ACC112 (cell line): Measurements from ENCODE around the gene KYAT1.

ENCODE experiments used
- H2AFZ ChIP-seq: fragments of 200-600 bp; sonication (generic); one replicate; pipeline ENCODE4 v1.6.0; 2017; ENCODE audit warnings: antibody characterized with exemption, low read length; ENCODE audit not compliant: unreplicated experiment
- H3K27ac ChIP-seq: fragments of 200-600 bp; sonication (generic); 2 replicates; pipeline ENCODE4 v1.5.1; 2014; ENCODE audit warnings: low read depth, mild to moderate bottlenecking, antibody characterized with exemption, low read length, moderate library complexity
- H3K27me3 ChIP-seq: fragments of 200-600 bp; sonication (generic); 2 replicates; pipeline ENCODE4 v1.6.1; 2014; ENCODE audit warnings: mild to moderate bottlenecking, antibody characterized with exemption, low read length, moderate library complexity, mixed read lengths; ENCODE audit not compliant: insufficient read depth
- H3K36me3 ChIP-seq: fragments of 200-600 bp; sonication (generic); 2 replicates; pipeline ENCODE4 v1.6.1; 2016; ENCODE audit warnings: mild to moderate bottlenecking, antibody characterized with exemption, low read length, moderate library complexity, mixed read lengths; ENCODE audit not compliant: insufficient read depth
- H3K4me1 ChIP-seq: fragments of 200-600 bp; sonication (generic); one replicate; pipeline ENCODE4 v1.6.1; 2016; ENCODE audit warnings: low read length, mixed read lengths; ENCODE audit not compliant: insufficient read depth, unreplicated experiment, control insufficient read depth
- H3K4me3 ChIP-seq: fragments of 200-600 bp; sonication (generic); 2 replicates; pipeline ENCODE4 v1.5.1; 2014; ENCODE audit warnings: mild to moderate bottlenecking, low read depth, low read length
- H3K79me2 ChIP-seq: fragments of 200-600 bp; sonication (generic); one replicate; pipeline ENCODE4 v1.6.0; 2016; ENCODE audit warnings: low read length; ENCODE audit not compliant: control insufficient read depth, unreplicated experiment, insufficient read depth

Gene KYAT1

DNA sequence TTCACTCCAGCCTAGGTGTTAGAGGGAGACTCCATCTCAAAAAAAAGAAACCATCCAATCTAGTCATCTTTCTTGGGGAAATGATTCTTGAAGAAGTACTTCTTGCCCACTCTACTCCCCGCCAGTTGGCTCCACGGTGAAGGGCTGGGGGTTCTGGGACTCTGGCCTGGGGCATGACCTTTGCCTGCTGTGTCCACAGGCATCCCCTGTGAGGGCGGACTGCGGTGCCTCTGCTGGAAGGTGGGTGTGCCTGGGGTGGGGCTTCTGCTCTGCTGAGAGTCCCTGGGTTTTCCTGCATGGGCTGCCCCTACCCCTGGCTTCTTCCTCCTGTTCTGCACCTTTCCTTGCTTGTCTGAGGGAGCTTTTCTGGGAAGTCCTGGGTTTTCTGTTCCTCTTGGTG is 91.2 kb downstream of the KYAT1 start:
- H3K79me2 ChIP-seq: peaks cover 20% of the 10 kb centered on the region
- H3K27ac ChIP-seq: no peak overlapping the region
- no peak overlapping the region for H3K4me3 ChIP-seq
- H3K27me3 ChIP-seq: no peaks in the 10 kb centered on the region
- H2AFZ ChIP-seq: no peak overlapping the region
- no peaks in the 10 kb centered on the region for H3K36me3 ChIP-seq
- peaks cover 10% of the 10 kb centered on the region for H3K4me1 ChIP-seq

DNA sequence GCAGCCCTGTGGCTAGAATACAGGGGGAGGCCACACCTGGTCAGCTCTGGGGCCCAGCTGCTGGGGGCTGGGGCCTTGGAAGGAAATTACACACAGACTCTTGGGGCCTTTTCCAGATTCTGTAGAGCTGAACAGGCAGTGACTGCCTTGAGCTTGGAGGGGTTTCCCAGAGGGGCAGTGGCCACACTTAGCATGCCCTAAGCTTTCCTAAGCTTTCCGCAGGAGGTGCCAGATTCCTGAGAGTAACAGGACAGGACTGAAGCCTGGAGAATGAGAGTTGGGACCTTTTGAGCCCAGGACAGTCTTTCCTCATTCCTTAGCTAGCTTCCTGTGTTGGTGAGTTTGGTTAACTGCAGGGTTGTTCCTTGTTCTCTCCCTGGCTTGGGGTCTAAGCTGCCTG is 93.3 kb downstream of the KYAT1 start:
- peaks cover 10% of the 10 kb centered on the region for H3K4me1 ChIP-seq
- no peaks in the 10 kb centered on the region for H3K36me3 ChIP-seq
- H3K79me2 ChIP-seq: peaks cover 20% of the 10 kb centered on the region
- H3K27ac ChIP-seq: no peak overlapping the region
- H3K4me3 ChIP-seq: peak overlapping the region; percentile 95
- no peaks in the 10 kb centered on the region for H3K27me3 ChIP-seq
- no peak overlapping the region for H2AFZ ChIP-seq

DNA sequence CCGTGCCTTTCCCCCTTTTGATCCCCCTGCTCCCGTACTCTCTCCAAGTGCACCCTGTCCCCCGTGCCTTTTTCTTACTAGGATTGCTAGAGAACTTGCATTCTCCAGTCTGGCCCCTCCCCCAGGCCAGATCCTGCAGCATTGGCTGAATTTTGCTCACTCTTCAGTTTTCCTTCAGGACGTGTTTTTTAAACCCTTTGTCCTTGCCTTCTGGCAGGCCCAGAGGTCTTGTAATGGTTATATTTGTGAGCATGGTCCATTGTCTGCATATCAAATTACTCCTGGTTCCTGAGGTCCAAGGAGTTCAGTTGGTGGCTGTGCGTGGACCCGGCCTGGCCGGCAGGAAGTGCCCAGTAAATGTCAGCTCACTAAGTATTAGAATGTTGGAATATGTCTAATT is 94.1 kb downstream of the KYAT1 start:
- no peak overlapping the region for H3K27ac ChIP-seq

GRCh38 chr9:128786681-128787601 is 94.8 kb downstream of the KYAT1 start, which contains the start of gene TBC1D13:
TBC1D13 (plus strand) TSS chr9:128787253; CDS start chr9:128787354, 101 bp downstream.
- H3K27ac ChIP-seq: peak within 1 kb of the TSS; percentile 32; the same call in 1 of the 2 replicates
- H2AFZ ChIP-seq: peak within 1 kb of the TSS; percentile 93
- H3K36me3 ChIP-seq: no peaks in the 10 kb centered on the region
- no peaks in the 10 kb centered on the region for H3K27me3 ChIP-seq
- peaks cover 10% of the 10 kb centered on the region for H3K4me1 ChIP-seq
- H3K79me2 ChIP-seq: peaks cover 20% of the 10 kb centered on the region
- peak within 1 kb of the TSS; percentile 95 for H3K4me3 ChIP-seq

More for the DNA sequence above, 94.1 kb downstream of the KYAT1 start:
- Histone ChIP-seq H2AFZ (peak overlapping the region; percentile 57), H3K79me2 (peaks cover 20% of the 10 kb centered on the region), H3K4me3 (peak overlapping the region; percentile 95), H3K36me3 (no peaks in the 10 kb centered on the region), H3K27me3 (no peaks in the 10 kb centered on the region), H3K4me1 (peaks cover 10% of the 10 kb centered on the region)

DNA sequence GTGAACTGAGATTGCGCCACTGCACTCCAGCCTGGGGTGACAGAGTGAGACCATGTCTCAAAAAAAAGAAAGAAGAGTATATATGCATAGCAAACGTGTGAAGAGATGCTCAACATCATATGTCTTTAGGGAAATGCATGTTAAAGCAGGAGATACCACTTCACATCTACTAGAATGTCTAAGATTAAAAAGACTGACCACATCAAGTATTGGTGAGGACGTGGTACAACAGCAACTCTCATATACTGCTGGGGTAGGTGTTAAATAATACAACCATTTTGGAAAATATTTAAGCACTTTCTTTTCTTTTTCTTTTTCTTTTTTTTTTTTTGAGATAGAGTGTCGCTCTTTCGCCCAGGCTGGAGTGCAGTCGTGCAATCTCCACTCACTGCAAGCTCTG is 96.3 kb downstream of the KYAT1 start:
- H3K4me1 ChIP-seq: peaks cover 10% of the 10 kb centered on the region

More for the DNA sequence above, 96.3 kb downstream of the KYAT1 start:
- peaks cover 17% of the 10 kb centered on the region for H3K79me2 ChIP-seq
- no peak overlapping the region for H3K4me3 ChIP-seq
- no peaks in the 10 kb centered on the region for H3K27me3 ChIP-seq
- H2AFZ ChIP-seq: no peak overlapping the region
- H3K36me3 ChIP-seq: no peaks in the 10 kb centered on the region
- H3K27ac ChIP-seq: no peak overlapping the region
